Liver (tissue), 9 donors: Measurements from ENCODE around the gene HOOK2. TPM values are rescaled to one million over a fixed set of nuclear protein-coding genes. Genes with fewer than 3 reads are reported as not detected.

Experiments
- DNase-seq: peaks from one replicate; pipeline ENCODE4 v3.0.0-alpha.2; 2017; ENCODE audit warnings: low spot score
- H3K27ac ChIP-seq, 2 donors: one replicate each; pipeline ENCODE4 v1.7.0; 2013; ENCODE audit warnings: inconsistent platforms in 2 of 2, low read length in 2 of 2, control low read depth in 1 of 2, low read depth in 1 of 2, mild to moderate bottlenecking in 1 of 2
- H3K27me3 ChIP-seq, 4 donors: one replicate each; pipeline versions ENCODE4 v1.6.1 to v1.7.0; 2013; ENCODE audit warnings: low read length in 3 of 4, inconsistent platforms in 1 of 4, mild to moderate bottlenecking in 1 of 4, moderate library complexity in 1 of 4; ENCODE audit not compliant: control insufficient read depth in 4 of 4, insufficient read depth in 4 of 4
- H3K36me3 ChIP-seq, 4 donors: one replicate each; pipeline versions ENCODE4 v1.6.1 to v1.7.0; 2013; ENCODE audit warnings: low read length in 3 of 4, mild to moderate bottlenecking in 3 of 4, low read depth in 1 of 4, moderate library complexity in 1 of 4; ENCODE audit not compliant: control insufficient read depth in 4 of 4, insufficient read depth in 3 of 4
- H3K4me1 ChIP-seq, 4 donors: one replicate each; pipeline versions ENCODE4 v1.6.1 to v1.7.0; 2013; ENCODE audit warnings: low read length in 3 of 4, mild to moderate bottlenecking in 3 of 4, moderate library complexity in 1 of 4; ENCODE audit not compliant: control insufficient read depth in 4 of 4, insufficient read depth in 4 of 4
- H3K4me3 ChIP-seq, 3 donors: one replicate each; pipeline versions ENCODE4 v1.6.1 to v1.7.0; 2013; ENCODE audit warnings: low read length in 3 of 3, control low read depth in 1 of 3, low read depth in 1 of 3, mild to moderate bottlenecking in 1 of 3
- H3K9ac ChIP-seq, 2 donors: one replicate each; pipeline ENCODE4 v1.7.0; 2013; ENCODE audit warnings: low read length in 2 of 2, mild to moderate bottlenecking in 2 of 2, moderate library complexity in 2 of 2, control low read depth in 1 of 2, low read depth in 1 of 2
- H3K9me3 ChIP-seq, 4 donors: one replicate each; pipeline versions ENCODE4 v1.6.1 to v1.7.0; 2013; ENCODE audit warnings: low read length in 3 of 4; ENCODE audit not compliant: control insufficient read depth in 4 of 4
- EGR1 ChIP-seq, 2 donors: IDR thresholded peaks; 2 replicates each; pipeline ENCODE4 v1.6.1; 2016 to 2018; ENCODE audit warnings: antibody characterized with exemption in 2 of 2, low read depth in 2 of 2
- GABPA ChIP-seq, 2 donors: IDR thresholded peaks in 1 of 2; conservative IDR thresholded peaks in 1 of 2; 2 replicates each; pipeline ENCODE4 v1.6.1; 2016; ENCODE audit warnings: antibody characterized with exemption in 2 of 2, mild to moderate bottlenecking in 1 of 2, moderate library complexity in 1 of 2
- HNF4A ChIP-seq, 2 donors: conservative IDR thresholded peaks; 2 replicates each; pipeline ENCODE4 v1.6.1; 2016; ENCODE audit warnings: antibody characterized with exemption in 2 of 2, mild to moderate bottlenecking in 2 of 2
- HNF4G ChIP-seq: IDR thresholded peaks from 2 replicates; pipeline ENCODE4 v1.6.1; 2016; ENCODE audit warnings: antibody characterized with exemption
- JUND ChIP-seq, 2 donors: IDR thresholded peaks; 2 replicates each; pipeline ENCODE4 v1.6.1; 2016; ENCODE audit warnings: antibody characterized with exemption in 2 of 2
- NR2F2 ChIP-seq: IDR thresholded peaks from 2 replicates; pipeline ENCODE4 v1.6.1; 2016; ENCODE audit warnings: antibody characterized with exemption
- RAD21 ChIP-seq, 2 donors: IDR thresholded peaks; 2 replicates each; pipeline ENCODE4 v1.6.1; 2016; ENCODE audit warnings: antibody characterized with exemption in 2 of 2, mild to moderate bottlenecking in 2 of 2
- RXRA ChIP-seq, 2 donors: IDR thresholded peaks; 2 replicates each; pipeline ENCODE4 v1.6.1; 2017 to 2018; ENCODE audit warnings: antibody characterized with exemption in 2 of 2, mild to moderate bottlenecking in 1 of 2
- SP1 ChIP-seq: IDR thresholded peaks from 2 replicates; pipeline ENCODE4 v1.6.1; 2018; ENCODE audit warnings: antibody characterized with exemption, mild to moderate bottlenecking
- TAF1 ChIP-seq: conservative IDR thresholded peaks from 2 replicates; pipeline ENCODE4 v1.6.1; 2016; ENCODE audit warnings: antibody characterized with exemption, mild to moderate bottlenecking
- YY1 ChIP-seq: IDR thresholded peaks from 2 replicates; pipeline ENCODE4 v1.6.1; 2016; ENCODE audit warnings: antibody characterized with exemption, mild to moderate bottlenecking
- WGBS: extraction: QIAGEN DNeasy Blood & Tissue Kit; methylation state at CpG from one replicate; pipeline ENCODE4 v1.1.7; 2013; 5-methylcytosine and 5-hydroxymethylcytosine counted together
- polyA plus RNA-seq, 2 donors: library from polyadenylated mRNA; stranded (reverse) in 1 of 2; unstranded in 1 of 2; fragments of 200-250 nt in 1 of 2; fragments of >200 nt in 1 of 2; fragmentation: Nextera tagmentation in 1 of 2; extraction: Ambion mirVana in 1 of 2; gene quantifications; one replicate each; pipeline versions ENCODE4 v1.2.1 to v1.2.3, GENCODE V29; 2013 to 2015
- total RNA-seq, 2 donors: library from RNA; depleted of rRNA; stranded (reverse); fragments of >200 nt; gene quantifications; one replicate each; pipeline ENCODE4 v1.2.3, GENCODE V29; 2014
- TF ChIP-seq, protein P1 (sequence below): IDR thresholded peaks from 2 replicates; pipeline ENCODE4 v1.6.1; 2016; ENCODE audit warnings: antibody characterized with exemption
- TF ChIP-seq, protein P2 (sequence below): IDR thresholded peaks from 2 replicates; pipeline ENCODE4 v1.6.1; 2016; ENCODE audit warnings: antibody characterized with exemption, mild to moderate bottlenecking
- TF ChIP-seq, protein P3 (sequence below): IDR thresholded peaks from 2 replicates; pipeline ENCODE4 v1.6.1; 2016; ENCODE audit warnings: antibody characterized with exemption
- TF ChIP-seq, protein P4 (sequence below): IDR thresholded peaks from 2 replicates; pipeline ENCODE4 v1.6.1; 2016; ENCODE audit warnings: antibody characterized with exemption
- donor health status: healthy.
- donor health status: healthy.
- donor health status: healthy.
- donor health status: healthy.
- donor health status: healthy.

The HOOK2 gene
- total and polyA plus RNA-seq, 4 donors, result 11.3 to 36.4 (median 15.0) TPM

DNA sequence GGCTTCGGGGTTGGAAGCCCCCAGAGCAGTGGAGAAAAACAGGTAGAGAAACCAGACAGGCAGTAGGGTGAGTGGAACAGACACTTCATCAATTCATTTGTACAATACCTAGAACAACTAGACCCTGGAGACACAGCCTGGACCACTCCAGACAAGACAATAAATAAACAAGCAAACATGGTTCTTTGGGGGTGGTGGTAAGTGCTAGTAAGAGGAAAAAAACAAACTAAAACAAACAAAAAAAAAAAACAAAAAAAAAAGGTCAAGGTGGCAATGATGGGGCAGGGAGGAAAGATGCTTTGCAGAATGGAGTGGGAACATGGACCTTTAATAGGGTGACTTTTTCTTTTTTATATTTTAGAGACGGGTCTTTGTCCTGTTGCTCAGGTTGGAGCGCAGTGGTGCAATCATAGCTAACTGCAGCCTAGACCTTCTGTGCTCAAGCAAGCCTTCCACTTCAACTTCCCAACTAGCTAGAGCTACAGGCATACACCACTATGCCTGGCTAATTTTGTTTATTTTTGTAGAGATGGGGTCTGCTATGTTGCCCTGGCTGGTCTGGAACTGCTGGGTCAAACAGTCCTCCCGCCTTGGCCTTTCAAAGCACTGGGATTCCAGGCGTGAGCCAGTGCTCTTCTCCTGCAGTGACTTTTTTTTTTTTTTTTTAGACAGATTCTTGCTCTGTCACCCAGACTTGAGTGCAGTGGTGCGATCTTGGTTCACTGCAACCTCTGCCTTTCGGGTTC is 19.0 kb upstream of the HOOK2 start:
- Histone ChIP-seq H3K9me3 (no peaks in the 10 kb centered on the region), H3K36me3 (peaks cover 0 to 3% (median 1%) of the 10 kb centered on the region in 4 donors), H3K27me3 (no peaks in the 10 kb centered on the region), H3K9ac (peak overlapping the region; percentile 48 to 49), H3K4me1 (peaks cover 0 to 24% (median 14%) of the 10 kb centered on the region in 4 donors), H3K27ac (peak overlapping the region; percentile 98 to 99), H3K4me3 (peak overlapping the region; percentile 31 to 83 (median 53))
- no peak for DNase-seq
- WGBS, result 61% methylated on average over 7 of the region's 7 CpGs
- TF ChIP-seq RXRA (IDR thresholded peaks at IDR 0.05) (peak in 1 of 2 donors; percentile 4), NR2F2 (no peak), RAD21 (IDR thresholded peaks at IDR 0.05) (peak in 1 of 2 donors; percentile 2), GABPA (IDR thresholded peaks at IDR 0.05 in 1 of 2, conservative IDR thresholded peaks at IDR 0.05 in 1 of 2) (no peak), JUND (IDR thresholded peaks at IDR 0.05) (peak in 1 of 2 donors; percentile 57), YY1 (no peak), TAF1 (no peak), HNF4G (no peak), HNF4A (conservative IDR thresholded peaks at IDR 0.05) (no peak), EGR1 (IDR thresholded peaks at IDR 0.05; ENCODE audit: low read depth in 2 of 2) (peak in 1 of 2 donors; percentile 5)
- TF ChIP-seq, protein P1, sequence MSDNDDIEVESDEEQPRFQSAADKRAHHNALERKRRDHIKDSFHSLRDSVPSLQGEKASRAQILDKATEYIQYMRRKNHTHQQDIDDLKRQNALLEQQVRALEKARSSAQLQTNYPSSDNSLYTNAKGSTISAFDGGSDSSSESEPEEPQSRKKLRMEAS, result peak; percentile 12
- TF ChIP-seq, protein P2, sequence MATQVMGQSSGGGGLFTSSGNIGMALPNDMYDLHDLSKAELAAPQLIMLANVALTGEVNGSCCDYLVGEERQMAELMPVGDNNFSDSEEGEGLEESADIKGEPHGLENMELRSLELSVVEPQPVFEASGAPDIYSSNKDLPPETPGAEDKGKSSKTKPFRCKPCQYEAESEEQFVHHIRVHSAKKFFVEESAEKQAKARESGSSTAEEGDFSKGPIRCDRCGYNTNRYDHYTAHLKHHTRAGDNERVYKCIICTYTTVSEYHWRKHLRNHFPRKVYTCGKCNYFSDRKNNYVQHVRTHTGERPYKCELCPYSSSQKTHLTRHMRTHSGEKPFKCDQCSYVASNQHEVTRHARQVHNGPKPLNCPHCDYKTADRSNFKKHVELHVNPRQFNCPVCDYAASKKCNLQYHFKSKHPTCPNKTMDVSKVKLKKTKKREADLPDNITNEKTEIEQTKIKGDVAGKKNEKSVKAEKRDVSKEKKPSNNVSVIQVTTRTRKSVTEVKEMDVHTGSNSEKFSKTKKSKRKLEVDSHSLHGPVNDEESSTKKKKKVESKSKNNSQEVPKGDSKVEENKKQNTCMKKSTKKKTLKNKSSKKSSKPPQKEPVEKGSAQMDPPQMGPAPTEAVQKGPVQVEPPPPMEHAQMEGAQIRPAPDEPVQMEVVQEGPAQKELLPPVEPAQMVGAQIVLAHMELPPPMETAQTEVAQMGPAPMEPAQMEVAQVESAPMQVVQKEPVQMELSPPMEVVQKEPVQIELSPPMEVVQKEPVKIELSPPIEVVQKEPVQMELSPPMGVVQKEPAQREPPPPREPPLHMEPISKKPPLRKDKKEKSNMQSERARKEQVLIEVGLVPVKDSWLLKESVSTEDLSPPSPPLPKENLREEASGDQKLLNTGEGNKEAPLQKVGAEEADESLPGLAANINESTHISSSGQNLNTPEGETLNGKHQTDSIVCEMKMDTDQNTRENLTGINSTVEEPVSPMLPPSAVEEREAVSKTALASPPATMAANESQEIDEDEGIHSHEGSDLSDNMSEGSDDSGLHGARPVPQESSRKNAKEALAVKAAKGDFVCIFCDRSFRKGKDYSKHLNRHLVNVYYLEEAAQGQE, result no peak
- TF ChIP-seq, protein P3, sequence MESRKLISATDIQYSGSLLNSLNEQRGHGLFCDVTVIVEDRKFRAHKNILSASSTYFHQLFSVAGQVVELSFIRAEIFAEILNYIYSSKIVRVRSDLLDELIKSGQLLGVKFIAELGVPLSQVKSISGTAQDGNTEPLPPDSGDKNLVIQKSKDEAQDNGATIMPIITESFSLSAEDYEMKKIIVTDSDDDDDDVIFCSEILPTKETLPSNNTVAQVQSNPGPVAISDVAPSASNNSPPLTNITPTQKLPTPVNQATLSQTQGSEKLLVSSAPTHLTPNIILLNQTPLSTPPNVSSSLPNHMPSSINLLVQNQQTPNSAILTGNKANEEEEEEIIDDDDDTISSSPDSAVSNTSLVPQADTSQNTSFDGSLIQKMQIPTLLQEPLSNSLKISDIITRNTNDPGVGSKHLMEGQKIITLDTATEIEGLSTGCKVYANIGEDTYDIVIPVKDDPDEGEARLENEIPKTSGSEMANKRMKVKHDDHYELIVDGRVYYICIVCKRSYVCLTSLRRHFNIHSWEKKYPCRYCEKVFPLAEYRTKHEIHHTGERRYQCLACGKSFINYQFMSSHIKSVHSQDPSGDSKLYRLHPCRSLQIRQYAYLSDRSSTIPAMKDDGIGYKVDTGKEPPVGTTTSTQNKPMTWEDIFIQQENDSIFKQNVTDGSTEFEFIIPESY, result no peak

DNA sequence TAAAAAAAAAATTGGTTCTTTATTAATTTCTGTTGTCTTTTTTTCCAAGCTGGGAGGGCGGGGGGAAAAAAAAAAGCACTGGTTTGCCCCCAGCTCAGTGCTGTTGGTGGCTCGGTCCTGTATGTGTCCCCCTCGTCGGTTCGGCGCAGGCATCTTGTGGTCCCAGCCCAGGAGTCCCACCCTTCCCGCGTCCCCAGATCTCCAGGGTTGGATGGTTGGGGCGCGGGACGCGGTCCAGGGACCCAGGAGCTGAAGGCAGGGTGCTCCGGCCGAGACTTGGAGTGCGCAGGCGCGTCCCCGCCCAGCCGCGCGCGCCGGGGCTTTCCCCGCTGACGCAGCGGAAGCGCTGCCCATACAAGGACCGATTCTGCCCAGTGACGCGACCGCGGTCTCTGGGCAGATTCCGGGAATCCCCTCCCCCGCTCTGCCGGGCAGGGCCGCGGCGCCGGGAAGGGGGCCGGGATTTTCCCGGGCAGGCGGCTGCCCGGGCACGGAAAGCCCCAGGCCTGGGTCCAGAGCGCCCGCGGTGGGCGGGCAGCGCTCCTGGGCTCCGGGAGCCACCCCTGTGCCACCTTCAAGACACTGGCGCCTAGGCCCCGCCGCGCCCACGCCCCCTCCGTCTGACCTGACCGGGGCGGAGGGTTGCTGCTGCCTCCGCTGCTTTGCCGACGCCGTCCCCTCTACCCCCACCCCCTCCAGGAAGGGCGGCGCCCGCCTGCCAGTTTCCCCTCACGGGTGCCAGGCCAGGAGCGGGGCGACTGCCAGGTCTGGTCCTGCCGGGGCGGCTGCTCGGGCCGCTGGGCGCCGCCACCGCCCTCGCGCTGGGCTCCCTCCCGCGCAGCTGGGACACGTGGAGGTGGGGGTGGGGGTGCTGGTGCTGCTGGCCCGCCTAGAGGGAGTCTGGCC is 18.2 kb upstream of the HOOK2 start:
- Histone ChIP-seq H3K4me1 (peaks cover 2 to 33% (median 21%) of the 10 kb centered on the region in 4 donors), H3K4me3 (peak overlapping the region; percentile 83 to 99 (median 98)), H3K27me3 (no peaks in the 10 kb centered on the region), H3K36me3 (peaks cover 0 to 3% (median under 1%) of the 10 kb centered on the region in 4 donors), H3K27ac (peak overlapping the region; percentile 98 to 99), H3K9me3 (no peaks in the 10 kb centered on the region), H3K9ac (peak overlapping the region; percentile 98 to 100)
- peak; percentile 94 for DNase-seq
- under 1% methylated on average over 81 of the region's 81 CpGs for WGBS
- TF ChIP-seq JUND (IDR thresholded peaks at IDR 0.05), result peak; percentile 7 to 56
- TF ChIP-seq HNF4G, result no peak
- peak; percentile 70 to 75 for TF ChIP-seq EGR1 (IDR thresholded peaks at IDR 0.05; ENCODE audit: low read depth in 2 of 2)
- TF ChIP-seq, protein P4, sequence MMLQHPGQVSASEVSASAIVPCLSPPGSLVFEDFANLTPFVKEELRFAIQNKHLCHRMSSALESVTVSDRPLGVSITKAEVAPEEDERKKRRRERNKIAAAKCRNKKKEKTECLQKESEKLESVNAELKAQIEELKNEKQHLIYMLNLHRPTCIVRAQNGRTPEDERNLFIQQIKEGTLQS, result no peak
- no peak for TF ChIP-seq RXRA (IDR thresholded peaks at IDR 0.05)
- peak in 1 of 2 donors; percentile 18 for TF ChIP-seq RAD21 (IDR thresholded peaks at IDR 0.05)
- TF ChIP-seq, protein P1, result no peak
- TF ChIP-seq TAF1, result peak; percentile 59
- TF ChIP-seq, protein P2, result peak; percentile 88
- TF ChIP-seq SP1, result peak; percentile 46
- TF ChIP-seq, protein P3, result no peak
- no peak for TF ChIP-seq HNF4A (conservative IDR thresholded peaks at IDR 0.05)
